H9 (cell line): ENCODE measurements around the gene ZSWIM5. TPM values are rescaled to one million over a fixed set of nuclear protein-coding genes. Genes with fewer than 3 reads are reported as not detected.
"Not testable (repeated sequence)": the region's sequence is repeated elsewhere in the genome, so short reads cannot be mapped to it uniquely, and the experiment has no call there.

ENCODE experiments used
- DNase-seq: peaks from one replicate; pipeline ENCODE4 v3.0.0-alpha.2; 2017
- H2AFZ ChIP-seq: one replicate; pipeline ENCODE4 v1.6.1; 2013; ENCODE audit warnings: mild to moderate bottlenecking, low read length, control low read depth, moderate library complexity
- H2AK5ac ChIP-seq: 2 replicates; pipeline ENCODE4 v1.6.1; 2013; ENCODE audit warnings: low read length, control low read depth, mixed read lengths; ENCODE audit not compliant: insufficient read length
- H2BK120ac ChIP-seq: one replicate; pipeline ENCODE4 v1.6.1; 2013; ENCODE audit warnings: low read depth, mild to moderate bottlenecking, low read length, control low read depth, inconsistent platforms; ENCODE audit not compliant: poor library complexity, severe bottlenecking
- H2BK12ac ChIP-seq: 2 replicates; pipeline ENCODE4 v1.6.1; 2013; ENCODE audit warnings: low read length, control low read depth, mixed read lengths, low read depth; ENCODE audit not compliant: insufficient read length
- H2BK15ac ChIP-seq: 2 replicates; pipeline ENCODE4 v1.6.1; 2013; ENCODE audit warnings: low read depth, low read length, control low read depth
- H2BK20ac ChIP-seq: one replicate; pipeline ENCODE4 v1.6.1; 2013; ENCODE audit warnings: low read depth, mild to moderate bottlenecking, low read length, control low read depth, inconsistent platforms; ENCODE audit not compliant: poor library complexity, severe bottlenecking
- H2BK5ac ChIP-seq: 2 replicates; pipeline ENCODE4 v1.6.1; 2013; ENCODE audit warnings: low read length, control low read depth, mixed read lengths; ENCODE audit not compliant: insufficient read length
- H3K14ac ChIP-seq: 2 replicates; pipeline ENCODE4 v1.6.1; 2013; ENCODE audit warnings: low read length, control low read depth; ENCODE audit not compliant: insufficient read depth
- H3K18ac ChIP-seq: 2 replicates; pipeline ENCODE4 v1.6.1; 2013; ENCODE audit warnings: low read depth, mild to moderate bottlenecking, mixed read lengths, low read length, control low read depth; ENCODE audit not compliant: insufficient read length
- H3K23ac ChIP-seq: 2 replicates; pipeline ENCODE4 v1.6.1; 2013; ENCODE audit warnings: low read length, control low read depth, mixed read lengths, low read depth; ENCODE audit not compliant: insufficient read length
- H3K23me2 ChIP-seq: 2 replicates; pipeline ENCODE4 v1.6.1; 2013; ENCODE audit warnings: low read depth, mild to moderate bottlenecking, mixed read lengths, low read length, control low read depth; ENCODE audit not compliant: insufficient read length, poor library complexity, severe bottlenecking
- H3K27ac ChIP-seq: 2 replicates; pipeline ENCODE4 v1.5.1; 2013; ENCODE audit warnings: low read length, control low read depth, mixed read lengths, low read depth; ENCODE audit not compliant: insufficient read length
- H3K27me3 ChIP-seq: 2 replicates; pipeline ENCODE4 v1.6.1; 2013; ENCODE audit warnings: low read length, control low read depth, inconsistent platforms; ENCODE audit not compliant: insufficient read depth
- H3K4ac ChIP-seq: 2 replicates; pipeline ENCODE4 v1.6.1; 2013; ENCODE audit warnings: low read depth, mild to moderate bottlenecking, control low read depth, inconsistent platforms, low read length, moderate library complexity
- H3K4me1 ChIP-seq: 2 replicates; pipeline ENCODE4 v1.6.1; 2013; ENCODE audit warnings: low read length, control low read depth, inconsistent platforms; ENCODE audit not compliant: insufficient read depth
- H3K4me2 ChIP-seq: 2 replicates; pipeline ENCODE4 v1.6.1; 2013; ENCODE audit warnings: low read length, control low read depth, mixed read lengths; ENCODE audit not compliant: insufficient read length, insufficient read depth
- H3K56ac ChIP-seq: 2 replicates; pipeline ENCODE4 v1.6.1; 2013; ENCODE audit warnings: low read depth, mild to moderate bottlenecking, mixed read lengths, low read length, control low read depth; ENCODE audit not compliant: insufficient read length
- H3K79me1 ChIP-seq: 2 replicates; pipeline ENCODE4 v1.6.1; 2013; ENCODE audit warnings: low read depth, mild to moderate bottlenecking, moderate library complexity, low read length, control low read depth, inconsistent platforms; ENCODE audit not compliant: insufficient read depth, poor library complexity, severe bottlenecking
- H3K79me2 ChIP-seq: 2 replicates; pipeline ENCODE4 v1.6.1; 2013; ENCODE audit warnings: low read length, control low read depth, inconsistent platforms; ENCODE audit not compliant: insufficient read depth
- H3K9ac ChIP-seq: 2 replicates; pipeline ENCODE4 v1.6.1; 2013; ENCODE audit warnings: low read length, control low read depth, mixed read lengths; ENCODE audit not compliant: insufficient read length; ENCODE audit errors: extremely low read depth
- H3K9me3 ChIP-seq: one replicate; pipeline ENCODE4 v1.6.1; 2013; ENCODE audit warnings: low read depth, low read length, inconsistent platforms; ENCODE audit not compliant: control insufficient read depth
- H3T11ph ChIP-seq: one replicate; pipeline ENCODE4 v1.6.1; 2013; ENCODE audit warnings: mild to moderate bottlenecking, low read length, control low read depth, inconsistent platforms
- H4K20me1 ChIP-seq: one replicate; pipeline ENCODE4 v1.6.1; 2013; ENCODE audit not compliant: control insufficient read depth, insufficient read length, insufficient read depth
- H4K5ac ChIP-seq: 2 replicates; pipeline ENCODE4 v1.6.1; 2013; ENCODE audit warnings: low read depth, mild to moderate bottlenecking, mixed read lengths, low read length, control low read depth; ENCODE audit not compliant: insufficient read length
- H4K8ac ChIP-seq: replicated peaks from 2 replicates; pipeline ENCODE4 v1.6.1; 2013; ENCODE audit warnings: low read length, control low read depth, mixed read lengths, low read depth; ENCODE audit not compliant: insufficient read length
- H4K91ac ChIP-seq: 2 replicates; pipeline ENCODE4 v1.6.1; 2013; ENCODE audit warnings: low read depth, mild to moderate bottlenecking, moderate library complexity, mixed read lengths, low read length, control low read depth; ENCODE audit not compliant: insufficient read length
- H3K27ac Mint-ChIP-seq, 3 experiments: 2 replicates in 2 of 3; 3 replicates in 1 of 3; pipeline ENCODE4 v1.8.0; 2020 to 2021; ENCODE audit warnings: mixed read lengths in 3 of 3, mild to moderate bottlenecking in 1 of 3, moderate library complexity in 1 of 3
- H3K27me3 Mint-ChIP-seq: 2 replicates; pipeline ENCODE4 v1.8.0; 2021; ENCODE audit warnings: low read depth, mild to moderate bottlenecking, moderate library complexity, mixed read lengths
- H3K36me3 Mint-ChIP-seq, 3 experiments: 2 replicates in 2 of 3; 3 replicates in 1 of 3; pipeline ENCODE4 v1.8.0; 2020 to 2021; ENCODE audit warnings: low read depth in 3 of 3, mixed read lengths in 3 of 3; ENCODE audit not compliant: insufficient read depth in 1 of 3
- H3K4me1 Mint-ChIP-seq, 2 experiments: 2 replicates each; pipeline ENCODE4 v1.8.0; 2020; ENCODE audit warnings: mixed read lengths in 2 of 2
- H3K4me3 Mint-ChIP-seq, 2 experiments: 2 replicates in 1 of 2; 3 replicates in 1 of 2; pipeline ENCODE4 v1.8.0; 2020 to 2021; ENCODE audit warnings: mild to moderate bottlenecking in 2 of 2, mixed read lengths in 2 of 2, moderate library complexity in 1 of 2
- H3K9me3 Mint-ChIP-seq, 2 experiments: 2 replicates in 1 of 2; 3 replicates in 1 of 2; pipeline ENCODE4 v1.8.0; 2020; ENCODE audit warnings: mild to moderate bottlenecking in 2 of 2, mixed read lengths in 2 of 2, moderate library complexity in 1 of 2
- CTCF ChIP-seq: fragments of 200-600 bp; sonication (generic); conservative IDR thresholded peaks from 3 replicates; pipeline ENCODE4 v1.8.0; 2021; ENCODE audit warnings: antibody characterized with exemption, mild to moderate bottlenecking
- WGBS: extraction: QIAGEN DNeasy Blood & Tissue Kit; methylation state at CpG from one replicate; pipeline ENCODE4 v1.1.7; 2013; ENCODE audit warnings: missing lambda C conversion rate, low lambda C conversion rate, mixed read lengths; ENCODE audit not compliant: insufficient read length; ENCODE audit errors: extremely low coverage; 5-methylcytosine and 5-hydroxymethylcytosine counted together
- total RNA-seq: library from RNA; stranded (reverse); gene quantifications from 2 replicates; pipeline ENCODE4 v1.2.1, GENCODE V29; 2021

The ZSWIM5 gene
- total RNA-seq, 1 experiment from 2014 or later, result 3.5 TPM

GRCh38 chr1:45002650-45003645 lies 203.5 kb downstream of the ZSWIM5 start:
- Histone ChIP-seq H3K4ac (no peak overlapping the region), H3K27ac (no peak overlapping the region), H2BK120ac (no peak overlapping the region), H3K79me2 (no peaks in the 10 kb centered on the region), H4K8ac (no peak overlapping the region), H3K9me3 (no peaks in the 10 kb centered on the region), H3K4me1 (no peaks in the 10 kb centered on the region), H3K9ac (no peak overlapping the region), H3K4me2 (no peak overlapping the region), H2BK15ac (no peak overlapping the region), H3K79me1 (no peaks in the 10 kb centered on the region), H4K5ac (no peak overlapping the region), H2AFZ (no peak overlapping the region), H3K14ac (no peak overlapping the region), H3K18ac (no peak overlapping the region), H4K20me1 (no peaks in the 10 kb centered on the region), H3K56ac (no peak overlapping the region), H2BK5ac (no peak overlapping the region), H4K91ac (no peak overlapping the region), H2BK12ac (no peak overlapping the region), H3K23me2 (no peaks in the 10 kb centered on the region), H2AK5ac (no peak overlapping the region), H2BK20ac (no peak overlapping the region), H3K23ac (no peak overlapping the region), H3T11ph (no peak overlapping the region), H3K27me3 (no peaks in the 10 kb centered on the region)
- TF ChIP-seq CTCF, result no peak
- no CpG with 5 or more reads among the region's 17 CpGs for WGBS
- Mint-ChIP-seq H3K4me3 (no peak overlapping the region; a peak in 1 of 5 replicates), H3K27me3 (no peaks in the 10 kb centered on the region), H3K36me3 (peaks cover 7 to 56% (median 40%) of the 10 kb centered on the region in 3 experiments; a peak in 6 of 7 replicates), H3K4me1 (peaks cover 4 to 6% of the 10 kb centered on the region in 2 experiments; a peak in 3 of 4 replicates), H3K27ac (no peak overlapping the region; a peak in 2 of 7 replicates), H3K9me3 (no peaks in the 10 kb centered on the region)
- DNase-seq, result no peak

- not testable (repeated sequence) for DNase-seq, H3K4me3 Mint-ChIP-seq, H3K18ac ChIP-seq, H2BK15ac ChIP-seq, H3K4me1 ChIP-seq, H3K14ac ChIP-seq, H3K9me3 Mint-ChIP-seq, H4K8ac ChIP-seq, H3K27me3 Mint-ChIP-seq, H3T11ph ChIP-seq, H2BK20ac ChIP-seq, H2BK5ac ChIP-seq, H3K27me3 ChIP-seq, H2AFZ ChIP-seq, H3K23me2 ChIP-seq, H3K23ac ChIP-seq, H3K79me1 ChIP-seq, H3K4ac ChIP-seq, H3K27ac ChIP-seq, H4K5ac ChIP-seq, H3K9ac ChIP-seq, H2BK120ac ChIP-seq, H3K56ac ChIP-seq, H3K4me2 ChIP-seq, H2AK5ac ChIP-seq, H3K9me3 ChIP-seq, H4K20me1 ChIP-seq, H2BK12ac ChIP-seq, H3K27ac Mint-ChIP-seq, H3K79me2 ChIP-seq, H4K91ac ChIP-seq, H3K4me1 Mint-ChIP-seq
- peaks cover 7 to 42% (median 32%) of the 10 kb centered on the region in 3 experiments; a peak in 6 of 7 replicates for H3K36me3 Mint-ChIP-seq
- WGBS, result no CpG with 5 or more reads among the region's 8 CpGs
Observed at GRCh38 chr1:45001576-45001975, 204.8 kb downstream of the ZSWIM5 start.
